Sigmoid colon (tissue), 4 donors: ENCODE measurements around the gene CCSER1.

Source experiments
- EP300 ChIP-seq, 4 donors: sonication (generic); formaldehyde crosslinking; IDR thresholded peaks; one replicate each; pipeline ENCODE4 v1.6.1; 2017; ENCODE audit warnings: antibody characterized with exemption in 4 of 4
- POLR2A ChIP-seq, 2 donors: fragments of 450-650 bp; IDR thresholded peaks; one replicate each; pipeline ENCODE4 v1.6.1; 2016; ENCODE audit warnings: antibody characterized with exemption in 2 of 2, mild to moderate bottlenecking in 2 of 2, moderate library complexity in 2 of 2
- POLR2AphosphoS5 ChIP-seq, 4 donors: sonication (generic); formaldehyde crosslinking; IDR thresholded peaks; one replicate each; pipeline ENCODE4 v1.6.1; 2017; ENCODE audit warnings: antibody characterized with exemption in 4 of 4
- TF ChIP-seq, protein P1 (sequence below), 4 experiments: fragments of 450-650 bp in 3 of 4; fragments of 200-600 bp in 1 of 4; IDR thresholded peaks; one replicate each; pipeline ENCODE4 v1.5.1; 2016 to 2019; ENCODE audit warnings: antibody characterized with exemption in 4 of 4, mild to moderate bottlenecking in 3 of 4, moderate library complexity in 2 of 4

DNA sequence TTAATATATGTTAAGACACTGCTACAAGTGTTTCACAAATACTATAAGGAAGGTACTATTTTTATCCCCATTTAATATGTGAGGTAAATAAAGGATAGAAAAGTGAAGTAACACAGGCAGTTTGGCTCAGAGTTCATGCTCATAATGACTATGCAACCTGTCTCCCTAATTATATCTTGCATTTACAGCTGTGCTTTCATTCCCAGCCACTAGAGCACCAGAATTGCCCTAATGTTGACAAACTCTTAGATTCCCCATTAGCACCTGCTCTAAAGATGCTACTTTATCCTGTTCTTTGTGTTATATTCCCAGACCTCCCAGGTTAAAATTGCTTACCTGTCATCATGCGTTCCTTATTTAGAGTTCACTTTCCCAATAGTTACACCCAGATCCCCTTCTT is 833.6 kb downstream of the CCSER1 start:
- TF ChIP-seq, protein P1, sequence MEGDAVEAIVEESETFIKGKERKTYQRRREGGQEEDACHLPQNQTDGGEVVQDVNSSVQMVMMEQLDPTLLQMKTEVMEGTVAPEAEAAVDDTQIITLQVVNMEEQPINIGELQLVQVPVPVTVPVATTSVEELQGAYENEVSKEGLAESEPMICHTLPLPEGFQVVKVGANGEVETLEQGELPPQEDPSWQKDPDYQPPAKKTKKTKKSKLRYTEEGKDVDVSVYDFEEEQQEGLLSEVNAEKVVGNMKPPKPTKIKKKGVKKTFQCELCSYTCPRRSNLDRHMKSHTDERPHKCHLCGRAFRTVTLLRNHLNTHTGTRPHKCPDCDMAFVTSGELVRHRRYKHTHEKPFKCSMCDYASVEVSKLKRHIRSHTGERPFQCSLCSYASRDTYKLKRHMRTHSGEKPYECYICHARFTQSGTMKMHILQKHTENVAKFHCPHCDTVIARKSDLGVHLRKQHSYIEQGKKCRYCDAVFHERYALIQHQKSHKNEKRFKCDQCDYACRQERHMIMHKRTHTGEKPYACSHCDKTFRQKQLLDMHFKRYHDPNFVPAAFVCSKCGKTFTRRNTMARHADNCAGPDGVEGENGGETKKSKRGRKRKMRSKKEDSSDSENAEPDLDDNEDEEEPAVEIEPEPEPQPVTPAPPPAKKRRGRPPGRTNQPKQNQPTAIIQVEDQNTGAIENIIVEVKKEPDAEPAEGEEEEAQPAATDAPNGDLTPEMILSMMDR (IDR thresholded peaks at IDR 0.05), result no peak
- TF ChIP-seq POLR2A (IDR thresholded peaks at IDR 0.05) (no peak), EP300 (IDR thresholded peaks at IDR 0.05) (no peak), POLR2AphosphoS5 (IDR thresholded peaks at IDR 0.05) (no peak)
